ENCODE results near the gene NOTCH2NLA.
"Not testable (repeated sequence)": the region's sequence is repeated elsewhere in the genome, so short reads cannot be mapped to it uniquely, and the experiment has no call there.

The NOTCH2NLA gene

DNA sequence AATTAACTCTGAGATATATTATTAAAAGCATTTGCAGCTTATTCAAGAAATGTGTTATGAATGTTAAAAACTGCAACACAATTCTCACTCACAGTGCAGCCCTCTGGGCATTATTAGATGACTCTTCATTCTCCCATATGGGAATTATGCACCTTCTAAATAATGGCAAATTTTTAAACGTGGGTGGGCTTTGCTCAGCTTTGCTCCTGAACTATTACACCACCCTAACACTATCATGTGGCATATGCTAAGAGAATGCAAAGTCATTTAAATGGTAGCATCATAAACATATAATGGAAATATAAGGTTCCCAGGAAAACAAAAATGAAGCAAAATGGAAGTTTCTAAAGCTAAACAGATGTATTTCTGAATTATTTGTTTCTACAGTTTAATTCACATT lies 61.5 kb downstream of the NOTCH2NLA start:
- DNase-seq, result not testable (repeated sequence)

DNA sequence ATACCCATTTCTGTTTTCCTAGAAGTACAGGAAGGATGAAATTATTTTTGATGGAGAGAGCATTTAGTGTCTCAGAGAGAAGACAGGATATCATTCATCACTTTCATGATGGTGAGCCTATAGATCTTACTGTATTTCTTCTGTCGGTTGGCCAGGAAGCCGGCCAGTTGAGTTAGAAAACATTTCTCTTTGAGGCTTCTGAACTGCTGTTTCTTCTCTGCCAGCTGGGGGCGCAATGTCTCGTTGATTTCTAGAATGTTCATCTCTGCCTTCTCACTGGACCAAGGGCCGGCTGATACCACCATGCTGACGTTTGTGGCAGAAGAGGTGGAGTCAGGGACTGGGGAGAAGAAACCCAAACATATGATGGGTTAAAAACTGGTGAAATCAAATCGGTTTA lies 84.4 kb downstream of the NOTCH2NLA start, which contains the start of gene NBPF10:
TSS of gene NBPF10 (minus strand) at position 340 of the 400 bp plus-strand sequence. CDS start at position 305, 35 bp downstream.
- not testable (repeated sequence) for DNase-seq
